ENCODE measurements around the gene MYL11.
"Not testable (repeated sequence)": the region's sequence is repeated elsewhere in the genome, so short reads cannot be mapped to it uniquely, and the experiment has no call there.

MYL11 gene

GRCh38 chr16:30371248-30371816, 3.3 kb upstream of the MYL11 start:
- DNase-seq, result no peak

GRCh38 chr16:30372038-30372712, 2.4 kb upstream of the MYL11 start:
- no peak for DNase-seq

GRCh38 chr16:30372725-30373124, 1.9 kb upstream of the MYL11 start:
- DNase-seq, result no peak

GRCh38 chr16:30375864-30376263, 1.3 kb downstream of the MYL11 start:
- no peak for DNase-seq

- no peak for DNase-seq
Observed at GRCh38 chr16:30376461-30376902, 1.9 kb downstream of the MYL11 start.

GRCh38 chr16:30377050-30377811, 2.6 kb downstream of the MYL11 start:
- no peak for DNase-seq

GRCh38 chr16:30377812-30378235, 3.2 kb downstream of the MYL11 start:
- peak; percentile 58 for DNase-seq

- peak; percentile 90 for DNase-seq
Observed at GRCh38 chr16:30378236-30379157, 3.9 kb downstream of the MYL11 start.

- DNase-seq, result no peak
Observed at GRCh38 chr16:30379158-30379783, 4.7 kb downstream of the MYL11 start.

GRCh38 chr16:30380072-30380802, 5.6 kb downstream of the MYL11 start:
- DNase-seq, result no peak

- no peak for DNase-seq
Observed at GRCh38 chr16:30380803-30381208, 6.2 kb downstream of the MYL11 start.

- no peak for DNase-seq
Observed at GRCh38 chr16:30381291-30382041, 6.9 kb downstream of the MYL11 start.

- no peak for DNase-seq
Observed at GRCh38 chr16:30382111-30382881, 7.7 kb downstream of the MYL11 start, which contains the start of gene SEPTIN1. TSS of gene SEPTIN1 (minus strand) at chr16:30382561. CDS start at chr16:30382542, 19 bp downstream.

- DNase-seq, result no peak
Observed at GRCh38 chr16:30383521-30383920, 8.9 kb downstream of the MYL11 start.

- no peak for DNase-seq
Observed at GRCh38 chr16:30394592-30395154, 20.1 kb downstream of the MYL11 start.

GRCh38 chr16:30395155-30395991, 20.8 kb downstream of the MYL11 start, which contains the start of gene ZNF48:
TSS of gene ZNF48 (plus strand) at chr16:30395420. CDS start at chr16:30395795, 375 bp downstream.
- DNase-seq, result peak; percentile 65

- DNase-seq, result no peak
Observed at GRCh38 chr16:30395992-30396585, 21.5 kb downstream of the MYL11 start.

GRCh38 chr16:30396627-30397026, 22.0 kb downstream of the MYL11 start:
- not testable (repeated sequence) for DNase-seq

All from 8988T (cell line).